HG03460 (cell line): ENCODE measurements around the gene CRHR2.

ENCODE experiments used
- ATAC-seq: cut with Tn5 transposase; IDR thresholded peaks from one replicate; pipeline ENCODE4 v1.9.1; 2021; ENCODE audit not compliant: unreplicated experiment

The CRHR2 gene

GRCh38 chr7:30707391-30708357, 25.4 kb upstream of the CRHR2 start:
- no peak for ATAC-seq

- no peak for ATAC-seq
These were observed 24.7 kb upstream of the CRHR2 start for GRCh38 chr7:30706908-30707307.

GRCh38 chr7:30706316-30706715, 24.1 kb upstream of the CRHR2 start:
- ATAC-seq, result no peak

DNA sequence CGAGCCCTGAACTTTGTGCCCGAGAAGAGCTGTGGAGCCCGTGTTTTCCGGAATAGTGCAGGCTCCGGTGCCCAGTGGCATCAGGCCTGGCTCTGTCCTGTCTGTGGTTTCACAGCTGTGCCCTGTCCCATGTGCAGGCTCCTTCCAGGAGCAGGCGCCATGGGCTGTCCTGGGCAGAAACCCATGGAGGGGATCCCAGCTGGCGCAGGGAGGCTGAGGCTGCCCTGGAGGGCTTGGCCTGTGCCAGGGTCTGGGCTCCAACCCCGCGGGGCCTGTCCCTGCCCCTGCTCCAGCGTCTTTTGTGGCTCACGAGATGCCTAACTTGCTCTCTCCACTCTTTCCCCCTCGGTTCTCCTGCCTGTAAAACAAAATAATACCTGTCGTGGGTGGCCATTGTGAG, 23.3 kb upstream of the CRHR2 start:
- ATAC-seq, result no peak

DNA sequence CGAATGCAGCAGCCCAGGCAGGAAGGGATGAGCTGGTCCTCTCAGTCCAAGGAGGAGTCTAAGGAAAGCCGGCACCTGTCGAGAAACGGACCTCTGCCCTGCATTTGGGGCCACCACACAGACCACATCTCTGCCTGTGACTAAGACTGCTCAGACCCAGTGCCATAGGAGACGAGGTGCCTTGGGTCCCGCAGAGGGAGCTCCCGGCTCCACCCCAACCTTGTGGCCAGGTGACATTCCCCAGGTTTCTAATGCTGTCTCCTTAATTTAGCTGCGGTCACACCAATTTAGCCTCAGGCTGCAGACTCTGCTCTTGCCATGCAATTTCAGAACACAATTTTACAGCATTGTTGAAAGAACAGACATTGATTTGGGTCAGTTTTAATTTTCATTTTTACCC, 22.8 kb upstream of the CRHR2 start:
- no peak for ATAC-seq

GRCh38 chr7:30703756-30704155, 21.5 kb upstream of the CRHR2 start:
- no peak for ATAC-seq

- no peak for ATAC-seq
These were observed 19.9 kb upstream of the CRHR2 start for GRCh38 chr7:30702200-30702599.

DNA sequence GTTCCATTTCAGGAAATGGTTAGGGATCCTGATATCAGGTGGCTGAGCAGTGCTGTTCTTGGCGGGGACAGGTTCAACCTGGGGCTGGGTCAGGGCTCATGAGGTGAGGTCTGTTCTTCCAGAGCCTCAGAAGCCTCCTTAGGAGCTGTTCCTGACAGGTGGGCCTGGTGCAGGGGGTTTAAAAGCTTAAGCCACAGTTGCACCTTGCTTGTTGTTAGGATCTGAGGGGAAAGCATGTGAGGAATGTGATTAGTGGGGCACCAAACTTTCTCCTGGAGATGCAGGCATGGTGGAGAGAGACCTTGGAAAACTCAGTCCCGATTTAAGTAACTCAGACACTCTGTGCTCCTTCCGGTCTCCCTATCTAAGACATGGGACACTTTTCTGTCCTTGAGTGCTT, 18.7 kb upstream of the CRHR2 start:
- ATAC-seq, result no peak

GRCh38 chr7:30699706-30700495, 17.6 kb upstream of the CRHR2 start:
- no peak for ATAC-seq

- no peak for ATAC-seq
These were observed 16.2 kb upstream of the CRHR2 start for GRCh38 chr7:30698481-30698880.

GRCh38 chr7:30697719-30698460, 15.6 kb upstream of the CRHR2 start:
- no peak for ATAC-seq

DNA sequence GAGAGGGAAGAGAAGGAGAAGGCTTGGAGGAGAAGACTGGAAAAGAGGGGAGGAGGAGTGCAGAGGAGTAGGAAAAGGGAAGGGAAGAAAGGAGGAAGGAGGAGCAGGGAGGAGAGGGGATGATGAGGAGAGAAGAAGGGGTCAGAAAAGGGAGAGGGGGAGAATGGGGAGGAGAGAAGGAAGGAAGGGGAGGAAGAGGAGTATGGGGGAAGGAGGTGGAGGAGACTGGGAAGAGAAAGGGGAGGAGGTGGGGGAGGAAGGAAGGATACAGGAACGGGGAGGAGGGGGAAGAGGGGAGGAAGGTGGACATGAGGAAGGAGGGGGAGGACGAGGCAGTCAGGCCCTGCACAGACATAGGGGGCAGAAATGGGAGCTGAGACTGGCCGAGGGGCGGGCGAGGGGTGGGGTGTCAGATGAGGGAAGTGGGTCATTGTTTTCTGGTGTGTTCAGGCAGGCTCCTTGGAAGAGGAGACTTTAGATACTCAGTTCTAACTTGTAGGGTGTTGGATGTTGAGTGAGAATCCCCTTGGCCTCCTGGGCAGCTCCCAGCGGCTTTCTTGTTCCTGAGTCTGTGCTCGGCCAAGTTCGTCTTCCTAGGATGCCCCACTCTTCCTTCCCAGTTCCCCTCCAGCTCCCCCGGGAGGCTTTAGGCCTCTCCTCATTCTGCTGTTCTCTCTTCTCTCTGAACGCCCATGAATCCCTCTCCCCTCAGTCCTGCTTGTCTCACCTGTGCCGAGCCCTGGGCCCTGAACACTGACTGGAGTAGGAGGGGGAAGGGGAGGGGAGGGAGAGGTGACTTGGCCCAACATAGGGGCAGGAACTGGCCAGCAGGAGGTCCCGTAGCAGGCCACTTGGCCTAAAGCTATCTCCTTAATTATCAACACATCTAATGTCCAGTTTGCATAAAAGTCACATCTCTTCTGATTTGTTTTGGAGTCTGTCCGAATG, 12.8 kb upstream of the CRHR2 start:
- no peak for ATAC-seq

GRCh38 chr7:30694218-30694745, 12.0 kb upstream of the CRHR2 start:
- no peak for ATAC-seq

- no peak for ATAC-seq
These were observed 10.6 kb upstream of the CRHR2 start for GRCh38 chr7:30692882-30693281.

GRCh38 chr7:30692438-30692837, 10.2 kb upstream of the CRHR2 start:
- no peak for ATAC-seq

GRCh38 chr7:30690011-30690410, 7.8 kb upstream of the CRHR2 start:
- no peak for ATAC-seq

- ATAC-seq, result no peak
These were observed 6.5 kb upstream of the CRHR2 start for GRCh38 chr7:30688718-30689221.

DNA sequence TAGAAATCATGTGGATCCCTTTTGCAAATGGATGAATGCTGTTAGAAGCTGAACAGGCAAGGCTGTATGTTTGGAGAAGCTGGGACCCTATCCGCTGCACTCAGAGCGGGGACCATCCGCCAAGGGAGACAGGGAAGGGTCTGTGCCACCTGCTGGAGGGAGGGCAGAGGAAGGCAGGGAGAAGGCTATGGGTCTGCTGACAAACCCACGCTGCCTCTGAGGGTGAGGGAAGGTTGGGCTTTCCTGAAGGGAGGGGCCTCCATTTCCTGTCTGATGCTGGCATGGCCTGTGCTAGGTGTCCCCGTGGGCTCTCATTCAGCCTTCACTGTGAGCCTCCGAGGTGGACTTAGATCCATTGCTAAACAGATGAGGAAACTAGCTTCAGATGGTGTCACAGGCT, 5.3 kb upstream of the CRHR2 start:
- no peak for ATAC-seq

- no peak for ATAC-seq
These were observed 2.1 kb upstream of the CRHR2 start for GRCh38 chr7:30684351-30684750.

DNA sequence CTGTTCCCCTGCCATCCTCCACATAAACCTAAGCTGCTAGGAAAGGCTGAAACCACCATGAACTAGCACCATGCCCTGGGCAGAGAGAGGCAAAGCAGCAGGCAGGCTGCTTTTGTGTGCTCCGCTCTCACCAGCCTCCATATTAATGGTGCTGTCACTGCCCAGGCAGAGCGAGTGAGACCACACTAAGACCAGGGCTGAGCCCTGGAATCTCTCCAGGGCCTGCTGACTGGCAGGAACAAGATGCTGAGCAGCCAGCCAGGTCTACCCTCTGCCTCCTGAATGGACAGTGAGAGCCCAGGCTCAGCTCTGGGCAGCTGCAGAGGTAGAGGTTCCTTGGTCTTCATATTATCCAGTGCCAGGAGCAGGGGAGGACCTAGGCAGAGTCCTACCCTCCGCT, 1.6 kb upstream of the CRHR2 start:
- no peak for ATAC-seq
